CD14-positive monocyte (primary cell): Measurements from ENCODE around the gene UBAP2. TPM values are rescaled to one million over a fixed set of nuclear protein-coding genes. Genes with fewer than 3 reads are reported as not detected.

Experiments used
- DNase-seq, 3 donors: peaks; one replicate each; pipeline ENCODE4 v3.0.0-alpha.2; 2011 to 2022
- H2AFZ ChIP-seq: 2 replicates; pipeline ENCODE4 v1.6.0; 2012; ENCODE audit warnings: mild to moderate bottlenecking, low read depth, low read length, inconsistent platforms; ENCODE audit not compliant: insufficient read depth, poor library complexity, severe bottlenecking
- H3K27ac ChIP-seq, 2 donors: 1 replicate in 1 of 2; 2 replicates in 1 of 2; pipeline ENCODE4 v1.5.1; 2012 to 2013; ENCODE audit warnings: low read length in 2 of 2, control low read depth in 1 of 2, inconsistent platforms in 1 of 2, low read depth in 1 of 2, mild to moderate bottlenecking in 1 of 2
- H3K27me3 ChIP-seq, 2 donors: one replicate each; pipeline versions ENCODE4 v1.6.0 to v1.6.1; 2011 to 2013; ENCODE audit warnings: low read length in 2 of 2; ENCODE audit not compliant: control insufficient read depth in 2 of 2, insufficient read depth in 2 of 2
- H3K36me3 ChIP-seq, 2 donors: replicated peaks in 1 of 2; 1 replicate in 1 of 2; 2 replicates in 1 of 2; pipeline versions ENCODE4 v1.5.1 to v1.6.1; 2012 to 2013; ENCODE audit warnings: low read length in 2 of 2, control low read depth in 1 of 2, inconsistent platforms in 1 of 2, mild to moderate bottlenecking in 1 of 2; ENCODE audit not compliant: insufficient read depth in 2 of 2, control insufficient read depth in 1 of 2
- H3K4me1 ChIP-seq, 2 donors: 1 replicate in 1 of 2; 2 replicates in 1 of 2; pipeline versions ENCODE4 v1.5.1 to v1.6.1; 2012 to 2013; ENCODE audit warnings: low read length in 2 of 2, control low read depth in 1 of 2, inconsistent platforms in 1 of 2, mild to moderate bottlenecking in 1 of 2, moderate library complexity in 1 of 2; ENCODE audit not compliant: insufficient read depth in 2 of 2, control insufficient read depth in 1 of 2
- H3K4me2 ChIP-seq: replicated peaks from 2 replicates; pipeline ENCODE3; 2012; ENCODE audit warnings: low read length, moderate library complexity, mild to moderate bottlenecking; ENCODE audit not compliant: poor library complexity, severe bottlenecking; ENCODE audit errors: extremely low read depth
- H3K4me3 ChIP-seq, 3 experiments: fragments of 200-600 bp in 1 of 3; sonication (generic) in 1 of 3; replicated peaks in 1 of 3; 1 replicate in 2 of 3; 2 replicates in 1 of 3; pipeline ENCODE4 v1.5.1; 2011 to 2013; ENCODE audit warnings: low read length in 3 of 3, mild to moderate bottlenecking in 3 of 3, control low read depth in 2 of 3, low read depth in 2 of 3, inconsistent platforms in 1 of 3, moderate library complexity in 1 of 3
- H3K79me2 ChIP-seq: 2 replicates; pipeline ENCODE4 v1.6.0; 2012; ENCODE audit warnings: mild to moderate bottlenecking, control low read depth, inconsistent platforms, low read length, moderate library complexity; ENCODE audit not compliant: insufficient read depth
- H3K9ac ChIP-seq: 2 replicates; pipeline ENCODE4 v1.6.0; 2017; ENCODE audit warnings: low read length, mild to moderate bottlenecking; ENCODE audit not compliant: insufficient read depth, poor library complexity, severe bottlenecking
- H3K9me3 ChIP-seq, 2 donors: replicated peaks in 1 of 2; 1 replicate in 1 of 2; 2 replicates in 1 of 2; pipeline versions ENCODE4 v1.5.1 to v1.6.1; 2012 to 2013; ENCODE audit warnings: low read length in 2 of 2, control low read depth in 1 of 2; ENCODE audit not compliant: control insufficient read depth in 1 of 2, insufficient read depth in 1 of 2
- H4K20me1 ChIP-seq: 2 replicates; pipeline ENCODE4 v1.6.0; 2012; ENCODE audit warnings: mild to moderate bottlenecking, low read length, control low read depth, moderate library complexity; ENCODE audit not compliant: insufficient read depth
- H3K27ac Mint-ChIP-seq, 7 donors: one replicate each; pipeline ENCODE4 v1.8.0; 2020; ENCODE audit warnings: mild to moderate bottlenecking in 7 of 7, mixed read lengths in 7 of 7, moderate library complexity in 6 of 7, inconsistent platforms in 2 of 7
- H3K27me3 Mint-ChIP-seq, 3 donors: one replicate each; pipeline ENCODE4 v1.8.0; 2021 to 2022; ENCODE audit warnings: low read depth in 3 of 3, mild to moderate bottlenecking in 3 of 3, mixed read lengths in 3 of 3, moderate library complexity in 3 of 3, inconsistent platforms in 1 of 3
- H3K36me3 Mint-ChIP-seq, 2 donors: one replicate each; pipeline ENCODE4 v1.8.0; 2020; ENCODE audit warnings: mixed read lengths in 2 of 2, inconsistent platforms in 1 of 2, mild to moderate bottlenecking in 1 of 2
- H3K4me1 Mint-ChIP-seq: one replicate; pipeline ENCODE4 v1.8.0; 2020; ENCODE audit warnings: mild to moderate bottlenecking, mixed read lengths
- H3K4me3 Mint-ChIP-seq, 2 donors: one replicate each; pipeline ENCODE4 v1.8.0; 2020; ENCODE audit warnings: mild to moderate bottlenecking in 2 of 2, mixed read lengths in 2 of 2, moderate library complexity in 1 of 2
- H3K9me3 Mint-ChIP-seq, 7 donors: one replicate each; pipeline ENCODE4 v1.8.0; 2020 to 2022; ENCODE audit warnings: mixed read lengths in 7 of 7, mild to moderate bottlenecking in 6 of 7, moderate library complexity in 6 of 7, inconsistent platforms in 2 of 7
- WGBS: methylation state at CpG from one replicate; pipeline ENCODE4 v1.1.5; 2013; ENCODE audit warnings: missing lambda C conversion rate; ENCODE audit not compliant: insufficient coverage; 5-methylcytosine and 5-hydroxymethylcytosine counted together
- intact Hi-C, 2 donors: fragments of 100-400 bp; cut with micrococcal nuclease; formaldehyde crosslinking; loops; one replicate each; pipeline versions ENCODE4 v1.15.0 to v1.15.1; 2023
- polyA plus RNA-seq, 3 donors: library from polyadenylated mRNA; depleted of rRNA in 1 of 3; unstranded in 2 of 3; stranded (reverse) in 1 of 3; fragments of 300-500 nt in 2 of 3; fragments of >200 nt in 1 of 3; fragmentation: Illumina TruSeq in 2 of 3; gene quantifications; 1 replicate in 2 of 3; 2 replicates in 1 of 3; pipeline ENCODE4 v1.2.3, GENCODE V29; 2012 to 2021
- TF ChIP-seq, protein P1 (sequence below): fragments of 200-600 bp; IDR thresholded peaks from one replicate; pipeline ENCODE4 v1.8.0; 2022; ENCODE audit warnings: antibody characterized with exemption, mild to moderate bottlenecking

UBAP2 gene
- polyA plus RNA-seq, 3 donors, result 4.3 to 13.0 (median 5.7) TPM

DNA sequence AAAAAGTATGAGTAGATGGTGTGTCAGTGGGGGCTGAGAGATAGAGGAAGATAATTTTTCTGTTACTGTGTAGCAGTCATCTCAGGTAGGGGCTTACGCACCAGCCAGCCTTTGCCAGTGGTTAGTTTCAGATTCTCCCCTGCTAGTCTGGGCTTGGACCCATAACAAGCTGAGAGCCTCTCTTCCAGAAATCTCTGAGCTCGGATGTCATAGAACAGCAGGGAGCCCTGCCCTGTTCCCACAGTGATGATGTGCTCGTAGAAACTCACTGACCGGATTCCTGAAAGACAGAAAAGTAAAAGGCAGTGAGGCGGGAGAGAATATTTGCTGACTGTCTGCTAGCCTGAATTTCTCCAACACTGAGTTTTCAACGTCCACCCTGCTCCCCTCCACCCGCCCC lies 40.6 kb upstream of the UBAP2 start:
- Mint-ChIP-seq H3K27ac (peak overlapping the region in 1 of 7 donors; percentile 54), H3K9me3 (no peaks in the 10 kb centered on the region), H3K4me3 (no peak overlapping the region), H3K4me1 (no peaks in the 10 kb centered on the region), H3K36me3 (peaks cover 81 to 95% of the 10 kb centered on the region in 2 donors), H3K27me3 (no peaks in the 10 kb centered on the region)
- H3K27me3 ChIP-seq, result no peaks in the 10 kb centered on the region
- H3K4me1 ChIP-seq, result no peaks in the 10 kb centered on the region
- no peak overlapping the region for H2AFZ ChIP-seq
- H3K4me3 ChIP-seq, result no peak overlapping the region
- no peaks in the 10 kb centered on the region for H3K79me2 ChIP-seq
- 90% methylated on average over 3 of the region's 7 CpGs for WGBS
- no peak overlapping the region for H3K27ac ChIP-seq
- peaks cover 86% of the 10 kb centered on the region for H4K20me1 ChIP-seq
- H3K4me2 ChIP-seq, result no peak overlapping the region
- no peaks in the 10 kb centered on the region for H3K9me3 ChIP-seq
- no peak overlapping the region for H3K9ac ChIP-seq
- TF ChIP-seq, protein P1, sequence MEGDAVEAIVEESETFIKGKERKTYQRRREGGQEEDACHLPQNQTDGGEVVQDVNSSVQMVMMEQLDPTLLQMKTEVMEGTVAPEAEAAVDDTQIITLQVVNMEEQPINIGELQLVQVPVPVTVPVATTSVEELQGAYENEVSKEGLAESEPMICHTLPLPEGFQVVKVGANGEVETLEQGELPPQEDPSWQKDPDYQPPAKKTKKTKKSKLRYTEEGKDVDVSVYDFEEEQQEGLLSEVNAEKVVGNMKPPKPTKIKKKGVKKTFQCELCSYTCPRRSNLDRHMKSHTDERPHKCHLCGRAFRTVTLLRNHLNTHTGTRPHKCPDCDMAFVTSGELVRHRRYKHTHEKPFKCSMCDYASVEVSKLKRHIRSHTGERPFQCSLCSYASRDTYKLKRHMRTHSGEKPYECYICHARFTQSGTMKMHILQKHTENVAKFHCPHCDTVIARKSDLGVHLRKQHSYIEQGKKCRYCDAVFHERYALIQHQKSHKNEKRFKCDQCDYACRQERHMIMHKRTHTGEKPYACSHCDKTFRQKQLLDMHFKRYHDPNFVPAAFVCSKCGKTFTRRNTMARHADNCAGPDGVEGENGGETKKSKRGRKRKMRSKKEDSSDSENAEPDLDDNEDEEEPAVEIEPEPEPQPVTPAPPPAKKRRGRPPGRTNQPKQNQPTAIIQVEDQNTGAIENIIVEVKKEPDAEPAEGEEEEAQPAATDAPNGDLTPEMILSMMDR, result no peak
- DNase-seq, result no peak
- intact Hi-C loops, result no loop called here
- peaks cover 81 to 94% of the 10 kb centered on the region in 2 donors for H3K36me3 ChIP-seq

DNA sequence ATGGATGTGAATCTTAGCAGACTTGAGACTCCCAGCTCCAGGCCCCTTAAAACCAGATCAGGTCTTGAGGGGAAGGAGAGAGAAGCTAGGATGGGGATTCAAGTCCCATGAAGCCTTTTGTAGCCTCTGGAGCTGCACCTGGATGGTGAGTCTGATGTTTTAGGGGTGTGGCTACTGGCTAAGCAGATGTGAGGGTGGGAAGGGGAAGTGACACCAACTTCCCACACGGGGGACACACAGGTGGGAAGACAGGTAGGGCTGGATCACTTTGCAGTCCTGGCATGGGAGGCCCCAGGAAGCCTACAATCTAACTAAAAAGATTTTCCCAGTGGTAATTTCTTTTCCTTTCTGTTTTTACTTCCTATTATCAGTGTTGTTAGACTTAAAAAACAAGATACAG lies 38.7 kb upstream of the UBAP2 start:
- peaks cover 64 to 81% of the 10 kb centered on the region in 2 donors for H3K36me3 ChIP-seq
- H3K79me2 ChIP-seq, result no peaks in the 10 kb centered on the region
- Mint-ChIP-seq H3K4me1 (no peaks in the 10 kb centered on the region), H3K27me3 (no peaks in the 10 kb centered on the region), H3K36me3 (peaks cover 66 to 79% of the 10 kb centered on the region in 2 donors), H3K4me3 (no peak overlapping the region), H3K9me3 (no peaks in the 10 kb centered on the region), H3K27ac (peak overlapping the region in 2 of 7 donors; percentile 14 to 51)
- no peak for DNase-seq
- H3K4me2 ChIP-seq, result no peak overlapping the region
- H3K27me3 ChIP-seq, result no peaks in the 10 kb centered on the region
- no peak overlapping the region for H3K4me3 ChIP-seq
- H3K9me3 ChIP-seq, result no peaks in the 10 kb centered on the region
- H3K9ac ChIP-seq, result no peak overlapping the region
- H3K27ac ChIP-seq, result no peak overlapping the region
- TF ChIP-seq, protein P1, result no peak
- peaks cover 68% of the 10 kb centered on the region for H4K20me1 ChIP-seq
- no peak overlapping the region for H2AFZ ChIP-seq
- no CpG with 5 or more reads among the region's 1 CpG for WGBS
- no peaks in the 10 kb centered on the region for H3K4me1 ChIP-seq
- intact Hi-C loops, result no loop called here
